Stimulated activated naive CD4-positive, alpha-beta T cell (primary cell): ENCODE results near the gene SDK1.

ENCODE experiments used
- DNase-seq, 6 experiments: peaks; one replicate each; lab custom pipeline; 2025; lab: John Stamatoyannopoulos, UW

Gene SDK1

GRCh38 chr7:4052130-4052529 lies 751.1 kb downstream of the SDK1 start:
- no peak for DNase-seq

DNA sequence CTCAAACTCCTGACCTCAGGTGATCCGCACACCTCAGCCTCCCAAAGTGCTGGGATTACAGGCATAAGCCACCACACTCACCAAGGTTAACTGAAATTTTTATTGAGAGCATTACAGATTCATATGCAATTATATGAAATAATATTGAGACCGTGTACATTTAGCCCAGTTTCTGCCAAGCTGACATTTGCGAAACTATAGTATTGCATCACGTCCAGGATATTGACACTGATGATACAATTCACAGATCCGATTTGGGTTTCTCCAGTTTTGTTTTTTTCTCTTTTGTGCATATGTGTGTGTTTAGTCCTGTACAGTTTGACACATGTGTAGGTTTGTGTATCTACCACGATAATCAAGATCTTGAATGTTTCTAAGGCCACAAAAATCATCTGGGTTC lies 753.1 kb downstream of the SDK1 start:
- DNase-seq = no peak

DNA sequence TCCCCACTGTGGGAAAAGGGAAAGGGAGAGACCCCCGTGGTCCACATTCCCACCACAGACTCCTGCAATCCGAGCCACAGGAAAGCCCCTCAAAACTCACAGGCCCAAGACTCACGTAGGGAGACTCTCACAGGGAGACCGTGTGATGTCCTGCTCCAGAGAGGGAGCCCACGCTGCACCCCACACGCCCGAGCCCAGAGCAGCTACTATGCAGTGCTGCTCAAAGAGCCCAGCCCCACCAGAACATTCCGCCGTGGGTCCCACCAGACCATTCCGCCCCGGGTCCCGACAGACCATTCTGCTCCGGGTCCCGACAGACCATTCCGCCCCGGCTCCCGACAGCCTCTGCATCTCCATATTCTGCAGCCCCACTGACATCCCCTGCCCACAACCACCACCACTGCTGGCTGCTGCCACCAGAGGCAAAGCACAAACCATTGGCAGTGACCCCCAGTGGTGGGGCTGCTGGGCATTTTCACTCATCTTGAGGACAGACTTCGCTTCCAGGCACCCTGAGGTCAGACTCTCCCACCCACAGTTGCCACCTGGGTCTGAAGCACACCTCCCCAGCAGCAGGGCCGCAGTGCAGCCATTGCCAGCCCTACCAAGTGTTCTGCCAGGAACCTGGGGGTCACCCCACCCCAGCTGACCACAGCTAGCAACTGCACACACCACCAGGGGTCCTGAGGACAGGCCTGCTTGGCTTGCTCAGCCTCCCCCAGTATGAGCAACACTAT lies 755.7 kb downstream of the SDK1 start:
- no peak for DNase-seq

GRCh38 chr7:4057289-4057616 lies 756.2 kb downstream of the SDK1 start:
- DNase-seq = no peak

DNA sequence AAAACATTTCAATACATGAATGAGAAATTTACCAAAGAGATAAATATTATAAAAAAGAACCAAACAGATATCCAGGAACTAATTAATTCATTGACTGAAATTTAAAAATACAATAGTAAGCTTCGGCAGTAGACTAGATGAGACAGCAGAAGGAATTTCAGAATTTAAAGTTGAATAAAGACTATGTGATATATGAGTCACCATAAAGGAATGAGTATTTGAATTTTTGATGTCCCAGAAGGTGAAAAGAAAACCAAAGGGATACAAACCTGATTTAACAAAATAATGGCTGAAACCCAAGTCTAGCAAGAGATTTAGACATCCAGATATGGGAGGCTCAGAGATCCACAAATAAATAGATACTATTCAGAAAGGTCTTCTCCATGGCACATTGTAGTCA lies 757.1 kb downstream of the SDK1 start:
- DNase-seq = no peak

GRCh38 chr7:4065190-4065589 lies 764.1 kb downstream of the SDK1 start:
- DNase-seq = no peak

- no peak for DNase-seq
Observed at GRCh38 chr7:4066206-4066605, 765.2 kb downstream of the SDK1 start.

GRCh38 chr7:4066626-4067475 lies 765.8 kb downstream of the SDK1 start:
- no peak for DNase-seq

DNA sequence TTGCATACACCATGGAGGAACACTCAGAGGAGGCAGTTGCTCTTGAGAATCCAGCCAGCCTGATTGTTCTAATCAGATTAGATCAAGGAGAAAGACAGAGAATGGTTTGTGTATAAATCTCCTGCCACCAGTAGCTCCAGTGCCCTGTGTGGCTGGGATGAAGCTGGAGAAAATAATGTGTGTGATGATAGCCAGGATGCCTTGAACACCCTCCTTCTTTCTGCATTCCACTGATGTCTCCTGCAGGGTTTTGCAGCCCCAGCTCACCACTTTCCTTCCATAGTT lies 766.4 kb downstream of the SDK1 start:
- DNase-seq = no peak

DNA sequence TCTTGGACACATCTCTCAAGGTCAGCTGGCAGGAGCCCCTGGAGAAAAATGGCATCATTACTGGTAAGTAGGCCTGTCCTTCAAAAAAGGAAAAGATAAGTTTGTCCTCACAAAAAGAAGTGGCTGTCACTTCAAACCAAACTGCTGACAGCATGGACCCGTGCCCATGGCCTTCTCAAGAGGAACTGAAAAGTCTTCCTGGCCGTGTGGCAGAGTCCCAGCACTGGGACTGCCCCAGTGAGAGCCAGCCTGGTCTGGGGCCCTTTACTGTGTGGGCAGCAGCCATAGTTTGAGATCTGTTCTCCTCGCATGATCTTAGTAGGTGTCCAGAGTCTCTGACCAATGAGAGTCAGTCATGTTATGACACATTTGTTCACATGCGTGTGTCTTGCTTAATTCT lies 766.8 kb downstream of the SDK1 start:
- DNase-seq = no peak

- DNase-seq = no peak
Observed at GRCh38 chr7:4068286-4068685, 767.2 kb downstream of the SDK1 start.

DNA sequence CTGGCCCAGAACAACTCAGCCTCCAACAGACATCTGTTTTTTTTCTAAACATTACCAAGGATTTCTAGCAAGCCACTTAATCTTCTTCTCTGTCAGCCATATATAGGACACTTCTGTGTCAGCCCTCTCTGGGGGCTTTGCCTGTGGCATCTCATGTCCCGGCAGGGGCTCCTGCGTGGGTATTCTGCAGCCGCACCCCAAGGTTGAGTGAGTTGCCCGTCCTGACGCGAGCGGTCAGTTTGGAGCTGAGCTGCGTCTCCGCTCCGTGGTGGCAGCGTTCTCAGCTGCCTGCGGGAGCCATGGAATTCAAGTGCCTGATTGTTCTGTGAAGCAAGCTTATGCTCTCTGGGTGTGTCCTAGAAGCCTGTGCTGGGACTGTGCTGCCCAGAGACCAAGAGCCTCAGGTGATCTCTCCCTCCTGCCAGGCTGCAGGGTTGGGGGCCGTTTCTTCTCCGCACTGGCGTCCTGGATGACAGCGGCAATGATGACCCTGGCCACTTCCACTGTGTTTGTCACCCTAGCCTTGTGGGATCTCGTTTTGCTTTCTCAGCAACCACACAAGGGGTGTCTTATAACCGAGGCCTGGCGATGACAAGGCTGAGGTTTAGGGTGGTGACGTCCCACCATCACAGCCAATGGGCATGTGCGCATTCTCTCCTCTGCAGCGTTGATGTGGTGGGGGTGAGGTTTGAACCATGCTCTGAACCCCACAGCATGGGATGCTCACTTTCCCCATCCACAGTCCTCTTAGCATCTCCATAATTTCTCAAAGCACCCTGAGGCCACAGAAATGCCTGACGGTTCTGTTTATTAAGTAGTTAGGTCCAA lies 768.4 kb downstream of the SDK1 start:
- no peak for DNase-seq

DNA sequence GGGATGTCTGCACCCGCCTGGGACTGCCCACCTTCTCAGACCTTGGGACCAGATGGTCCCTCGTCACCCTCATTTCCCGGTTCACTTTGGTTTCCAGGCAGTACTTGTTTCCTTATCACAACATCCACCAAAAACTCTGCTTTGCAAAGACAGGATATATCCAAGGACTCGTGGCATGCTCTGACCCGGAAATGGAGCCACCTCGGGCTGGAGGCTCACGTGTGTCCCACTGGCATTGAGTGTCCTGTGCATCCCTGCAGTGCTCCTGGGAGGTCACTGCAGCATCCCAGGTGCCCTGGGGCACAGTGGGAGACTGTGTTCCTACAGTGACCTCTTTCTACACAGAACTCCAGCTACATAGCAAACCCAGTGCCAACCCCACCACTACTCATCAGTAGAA lies 769.2 kb downstream of the SDK1 start:
- DNase-seq = no peak

DNA sequence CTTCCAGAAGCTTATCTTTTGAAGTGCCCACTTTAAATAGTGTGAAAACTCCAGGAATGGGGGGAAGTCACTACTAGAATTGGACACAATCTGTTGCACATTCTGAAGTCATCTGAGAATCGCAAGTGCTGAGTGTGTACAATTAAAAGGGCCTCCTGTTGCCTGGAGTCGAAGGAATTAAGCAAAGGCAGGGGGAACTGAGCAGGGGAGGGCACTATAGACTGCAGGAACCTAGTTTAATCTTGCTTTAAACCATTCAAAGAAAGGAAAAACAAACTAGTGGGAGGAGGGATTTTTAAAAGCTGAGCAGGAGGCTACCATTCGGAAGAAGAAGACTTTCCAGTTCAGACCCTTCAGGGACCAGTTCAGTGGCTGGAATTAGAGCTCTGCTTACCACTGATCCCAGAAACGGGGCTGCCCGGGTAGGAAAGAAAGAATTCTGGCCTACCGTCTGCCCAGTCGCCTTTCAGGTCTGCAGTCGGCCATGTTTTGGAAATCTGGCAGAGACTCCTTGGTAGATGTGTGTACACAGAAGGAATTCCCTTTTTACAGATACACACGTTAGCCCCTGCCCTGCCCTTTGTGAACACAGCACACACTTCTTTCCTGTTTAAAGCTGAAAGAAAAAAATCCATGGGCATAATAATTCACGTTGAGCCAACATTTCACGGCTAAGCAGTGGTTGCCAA lies 770.5 kb downstream of the SDK1 start:
- no peak for DNase-seq

GRCh38 chr7:4072161-4072925 lies 771.3 kb downstream of the SDK1 start:
- no peak for DNase-seq

DNA sequence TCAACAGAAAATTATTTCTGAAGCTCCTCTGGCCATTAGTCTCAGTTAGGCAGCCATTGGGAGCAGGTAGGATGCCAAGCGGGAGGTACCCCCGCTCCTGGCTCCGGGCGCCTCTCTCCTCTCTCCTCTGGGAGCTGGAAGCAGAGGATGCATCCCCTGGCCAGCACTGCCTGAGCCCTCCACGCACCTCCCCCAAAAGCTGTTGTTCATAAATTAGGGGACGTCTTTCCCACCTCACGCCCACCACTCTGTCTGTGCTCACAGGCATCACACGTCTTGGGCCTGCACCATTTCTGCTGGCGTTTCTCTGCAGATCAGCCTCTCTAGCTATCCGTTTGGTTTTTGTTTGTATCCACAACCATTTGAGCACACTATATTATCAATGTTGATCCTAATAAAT lies 772.0 kb downstream of the SDK1 start:
- no peak for DNase-seq

DNA sequence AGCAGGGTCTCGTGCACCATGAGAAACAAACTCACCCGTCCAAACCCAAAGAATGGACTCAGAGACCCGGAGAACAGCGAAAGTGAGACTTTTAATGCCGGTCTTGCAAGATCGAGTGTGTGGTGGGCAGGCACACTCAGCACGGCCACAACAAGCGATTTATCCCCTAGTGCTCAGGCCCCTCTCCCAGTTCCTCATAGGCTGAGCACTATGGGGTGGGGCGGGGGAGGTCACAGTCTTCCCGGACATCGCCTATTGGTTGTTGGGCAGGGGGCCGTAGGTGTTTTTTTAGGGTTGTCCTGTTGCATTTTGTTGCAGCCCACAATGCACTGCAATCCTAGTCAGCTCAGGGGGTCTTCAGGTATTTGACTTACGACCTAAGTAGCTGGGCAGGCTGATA lies 772.7 kb downstream of the SDK1 start:
- no peak for DNase-seq

DNA sequence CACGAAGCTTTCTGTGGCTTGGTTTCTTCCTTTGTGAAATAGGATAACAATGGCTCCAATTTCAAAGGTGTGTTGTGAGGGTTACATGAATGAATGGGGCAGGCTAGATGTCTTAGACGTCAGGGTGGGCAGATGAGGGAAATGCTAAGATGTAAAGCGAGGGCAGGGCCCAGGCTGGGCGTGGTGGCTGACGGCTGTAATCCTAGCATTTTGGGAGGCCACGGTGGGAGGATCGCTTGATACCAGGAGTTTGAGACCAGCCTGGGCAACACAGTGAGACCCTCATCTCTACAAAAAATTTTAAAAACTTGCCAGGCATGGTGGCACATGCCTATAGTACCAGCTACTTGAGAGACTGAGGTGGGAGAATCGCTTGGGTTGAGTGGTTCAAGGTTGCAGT lies 773.4 kb downstream of the SDK1 start:
- no peak for DNase-seq

DNA sequence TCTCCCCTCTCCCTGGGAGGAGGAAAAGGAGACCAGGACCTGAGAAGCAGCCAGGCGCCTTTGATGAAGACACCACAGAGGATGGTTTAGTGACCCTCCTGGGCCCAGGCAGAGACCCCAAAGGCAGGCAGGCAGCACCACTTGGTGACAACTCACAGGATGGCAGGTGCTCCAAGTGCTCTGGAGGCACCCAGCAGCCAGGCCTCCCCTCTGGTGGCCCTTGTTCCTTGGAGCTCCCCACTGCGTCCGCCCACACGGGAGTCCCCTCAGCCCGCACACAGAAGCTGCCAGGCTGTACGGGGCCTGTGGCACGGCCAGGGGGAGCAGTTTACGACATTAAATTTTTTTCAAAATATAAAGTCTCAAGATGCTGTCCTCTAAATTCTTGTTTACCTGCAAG lies 773.9 kb downstream of the SDK1 start:
- DNase-seq = no peak

GRCh38 chr7:4076701-4077294 lies 775.7 kb downstream of the SDK1 start:
- no peak for DNase-seq

DNA sequence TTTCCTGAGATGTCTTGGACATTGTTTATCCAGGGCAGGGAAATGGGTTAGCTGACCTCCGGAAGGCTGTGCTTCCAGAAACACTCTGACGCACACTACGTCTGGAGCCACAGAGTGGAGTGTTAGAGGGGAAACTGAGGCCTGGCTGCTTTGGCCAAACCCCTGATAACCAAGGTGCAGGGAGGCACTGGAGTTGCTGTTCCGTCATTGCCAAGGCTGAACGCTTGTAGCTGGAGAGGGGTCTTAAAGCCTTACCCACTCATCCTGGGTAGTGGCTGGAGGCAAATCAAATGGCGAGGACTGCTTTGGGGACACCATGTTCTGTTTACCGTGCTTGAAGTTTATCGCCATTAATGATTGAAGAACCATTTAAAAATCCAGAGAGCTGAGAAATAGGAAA lies 776.9 kb downstream of the SDK1 start:
- DNase-seq = no peak
